GM10266 (cell line): ENCODE measurements around the gene BHLHE41.

Experiments
- DNase-seq: peaks from one replicate; pipeline ENCODE4 v3.0.0; 2012; ENCODE audit errors: extremely low spot score
- CTCF ChIP-seq: IDR thresholded peaks from 2 replicates; pipeline ENCODE4 v1.5.1; 2012; ENCODE audit warnings: mild to moderate bottlenecking, low read depth; ENCODE audit not compliant: control insufficient read depth, insufficient read depth; ENCODE audit errors: missing control alignments

BHLHE41 gene

GRCh38 chr12:26113853-26114719, 10.8 kb downstream of the BHLHE41 start:
- no peak for TF ChIP-seq CTCF
- DNase-seq = peak; percentile 89

- TF ChIP-seq CTCF = no peak
- DNase-seq = no peak
Observed at GRCh38 chr12:26113181-26113654, 11.6 kb downstream of the BHLHE41 start.

- DNase-seq = no peak
- TF ChIP-seq CTCF = no peak
Observed at GRCh38 chr12:26112703-26113147, 12.1 kb downstream of the BHLHE41 start.

GRCh38 chr12:26112232-26112631, 12.6 kb downstream of the BHLHE41 start:
- DNase-seq = no peak
- TF ChIP-seq CTCF = no peak

DNA sequence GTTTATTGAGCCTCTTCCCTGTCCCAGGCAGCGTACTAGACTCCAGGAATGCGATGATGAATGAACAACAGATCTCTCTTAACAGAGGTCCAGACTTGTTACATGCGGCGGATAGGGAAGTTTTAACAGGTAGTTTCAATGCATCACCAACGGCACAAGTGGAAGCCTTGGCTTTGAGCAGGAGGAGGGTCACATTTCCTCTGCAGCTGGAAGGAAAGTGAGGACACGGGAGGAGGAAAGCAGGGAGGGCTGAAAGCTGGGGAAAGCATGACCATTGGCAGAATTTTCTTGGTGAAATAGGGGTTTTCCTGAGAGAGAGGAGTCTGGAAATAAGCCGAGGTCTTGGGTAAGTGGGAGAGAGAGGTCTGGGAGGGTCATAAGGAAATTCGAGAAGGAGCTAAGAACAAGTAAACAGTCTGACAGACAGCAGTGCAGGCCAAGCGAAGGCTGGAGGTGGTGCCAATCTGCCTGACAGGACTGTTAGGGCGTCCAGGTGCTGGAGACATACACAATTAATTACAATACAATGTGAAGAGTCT, 15.4 kb downstream of the BHLHE41 start:
- DNase-seq = no peak
- no peak for TF ChIP-seq CTCF

GRCh38 chr12:26108915-26109314, 15.9 kb downstream of the BHLHE41 start:
- TF ChIP-seq CTCF = no peak
- no peak for DNase-seq

GRCh38 chr12:26106347-26106746, 18.5 kb downstream of the BHLHE41 start:
- no peak for TF ChIP-seq CTCF
- DNase-seq = no peak
